Body of pancreas (tissue), 4 donors: ENCODE measurements around the gene GRB10.

ENCODE experiments used
- CTCF ChIP-seq, 7 experiments: fragments of 450-650 bp in 4 of 7; fragments of 200-600 bp in 3 of 7; sonication (generic) in 3 of 7; IDR thresholded peaks; one replicate each; pipeline ENCODE4 v1.5.1; 2016 to 2019; ENCODE audit warnings: antibody characterized with exemption in 7 of 7
- POLR2A ChIP-seq, 3 donors: fragments of 450-650 bp; IDR thresholded peaks; one replicate each; pipeline ENCODE4 v1.6.1; 2016; ENCODE audit warnings: antibody characterized with exemption in 3 of 3, mild to moderate bottlenecking in 2 of 3

GRCh38 chr7:50619684-50620083 is 163.0 kb downstream of the GRB10 start:
- no peak for TF ChIP-seq CTCF (IDR thresholded peaks at IDR 0.05)
- no peak for TF ChIP-seq POLR2A (IDR thresholded peaks at IDR 0.05)
